Colon (tissue), 2 donors: ENCODE results near the gene EPHA4.

Experiments
- FAIRE-seq: peaks from 2 replicates; lab custom pipeline; 2012; peaks lifted over from hg19 to GRCh38; lab: Jason Lieb, UNC
- donor health status: control.
- donor health status: control.

EPHA4 gene

GRCh38 chr2:221572219-221572820 is at the start of gene EPHA4:
EPHA4 (minus strand) TSS chr2:221572304; CDS start chr2:221572248, 56 bp downstream.
- no peak for FAIRE-seq

GRCh38 chr2:221618007-221618406 is 45.9 kb upstream of the EPHA4 start:
- FAIRE-seq: no peak

GRCh38 chr2:221616561-221616960 is 44.5 kb upstream of the EPHA4 start:
- FAIRE-seq: no peak

GRCh38 chr2:221614274-221614673 is 42.2 kb upstream of the EPHA4 start:
- FAIRE-seq: no peak

GRCh38 chr2:221612800-221613199 is 40.7 kb upstream of the EPHA4 start:
- FAIRE-seq: no peak

- FAIRE-seq: no peak
Observed at GRCh38 chr2:221612161-221612560, 40.1 kb upstream of the EPHA4 start.

- no peak for FAIRE-seq
Observed at GRCh38 chr2:221610675-221611074, 38.6 kb upstream of the EPHA4 start.

GRCh38 chr2:221610255-221610654 is 38.2 kb upstream of the EPHA4 start:
- no peak for FAIRE-seq

GRCh38 chr2:221608442-221608841 is 36.3 kb upstream of the EPHA4 start:
- no peak for FAIRE-seq

GRCh38 chr2:221606424-221606823 is 34.3 kb upstream of the EPHA4 start:
- no peak for FAIRE-seq

GRCh38 chr2:221605751-221606240 is 33.7 kb upstream of the EPHA4 start:
- FAIRE-seq: no peak

GRCh38 chr2:221602938-221603337 is 30.8 kb upstream of the EPHA4 start:
- no peak for FAIRE-seq

- FAIRE-seq: no peak
Observed at GRCh38 chr2:221601376-221601775, 29.3 kb upstream of the EPHA4 start.

GRCh38 chr2:221600388-221600787 is 28.3 kb upstream of the EPHA4 start:
- no peak for FAIRE-seq

GRCh38 chr2:221596192-221596591 is 24.1 kb upstream of the EPHA4 start:
- FAIRE-seq: no peak

- no peak for FAIRE-seq
Observed at GRCh38 chr2:221590861-221591365, 18.8 kb upstream of the EPHA4 start.

- no peak for FAIRE-seq
Observed at GRCh38 chr2:221589696-221590095, 17.6 kb upstream of the EPHA4 start.

- no peak for FAIRE-seq
Observed at GRCh38 chr2:221588306-221588985, 16.3 kb upstream of the EPHA4 start.

- FAIRE-seq: no peak
Observed at GRCh38 chr2:221581986-221582385, 9.9 kb upstream of the EPHA4 start.

GRCh38 chr2:221574231-221574570 is 2.1 kb upstream of the EPHA4 start:
- no peak for FAIRE-seq

- FAIRE-seq: no peak
Observed at GRCh38 chr2:221573430-221574230, 1.5 kb upstream of the EPHA4 start.

- no peak for FAIRE-seq
Observed at GRCh38 chr2:221572821-221573429, 821 bp upstream of the EPHA4 start.
